Tibial nerve (tissue), 4 donors: ENCODE data around the gene HUNK. TPM values are rescaled to one million over a fixed set of nuclear protein-coding genes. Genes with fewer than 3 reads are reported as not detected.

ENCODE experiments used
- DNase-seq, 2 donors: peaks; one replicate each; pipeline ENCODE4 v3.0.0-alpha.2; 2019; ENCODE audit warnings: low spot score in 2 of 2
- H3K27ac ChIP-seq, 4 donors: fragments of 200-600 bp; sonication (generic) in 3 of 4; one replicate each; pipeline ENCODE4 v1.5.1; 2017 to 2019; ENCODE audit warnings: mild to moderate bottlenecking in 1 of 4
- H3K27me3 ChIP-seq, 2 donors: fragments of 200-600 bp; sonication (generic) in 1 of 2; one replicate each; pipeline versions ENCODE4 v1.5.1 to v1.6.0; 2017 to 2019
- H3K36me3 ChIP-seq, 3 donors: fragments of 200-600 bp; sonication (generic); one replicate each; pipeline ENCODE4 v1.5.1; 2018 to 2019
- H3K4me1 ChIP-seq, 4 donors: fragments of 200-600 bp; sonication (generic) in 3 of 4; one replicate each; pipeline ENCODE4 v1.5.1; 2017 to 2019
- H3K4me3 ChIP-seq, 4 donors: fragments of 200-600 bp; sonication (generic) in 3 of 4; one replicate each; pipeline ENCODE4 v1.5.1; 2017 to 2019; ENCODE audit warnings: mild to moderate bottlenecking in 1 of 4, moderate library complexity in 1 of 4
- H3K9me3 ChIP-seq, 4 donors: fragments of 200-600 bp; sonication (generic) in 3 of 4; one replicate each; pipeline ENCODE4 v1.5.1; 2017 to 2019
- EP300 ChIP-seq, 2 donors: sonication (generic); formaldehyde crosslinking; IDR thresholded peaks; one replicate each; pipeline ENCODE4 v1.6.1; 2017; ENCODE audit warnings: antibody characterized with exemption in 2 of 2, mild to moderate bottlenecking in 1 of 2
- POLR2A ChIP-seq, 2 donors: fragments of 450-650 bp; IDR thresholded peaks; one replicate each; pipeline ENCODE4 v1.6.1; 2017; ENCODE audit warnings: antibody characterized with exemption in 2 of 2, mild to moderate bottlenecking in 2 of 2, moderate library complexity in 2 of 2
- WGBS, 2 donors: methylation state at CpG; one replicate each; pipeline ENCODE4 v1.1.5; 2018; 5-methylcytosine and 5-hydroxymethylcytosine counted together
- total RNA-seq, 4 donors: library from RNA; depleted of rRNA; stranded (reverse); fragments of >200 nt; gene quantifications; one replicate each; pipeline ENCODE4 v1.1.0, GENCODE V29; 2016
- TF ChIP-seq, protein P1 (sequence below), 5 experiments: fragments of 200-600 bp in 3 of 5; fragments of 450-650 bp in 2 of 5; sonication (generic) in 3 of 5; IDR thresholded peaks; one replicate each; pipeline ENCODE4 v1.5.1; 2016 to 2019; ENCODE audit warnings: antibody characterized with exemption in 5 of 5, mild to moderate bottlenecking in 3 of 5, moderate library complexity in 2 of 5

Gene HUNK
- total RNA-seq, 4 donors from 2014 or later = 0.20 to 0.30 (median 0.21) TPM; not detected in 1

DNA sequence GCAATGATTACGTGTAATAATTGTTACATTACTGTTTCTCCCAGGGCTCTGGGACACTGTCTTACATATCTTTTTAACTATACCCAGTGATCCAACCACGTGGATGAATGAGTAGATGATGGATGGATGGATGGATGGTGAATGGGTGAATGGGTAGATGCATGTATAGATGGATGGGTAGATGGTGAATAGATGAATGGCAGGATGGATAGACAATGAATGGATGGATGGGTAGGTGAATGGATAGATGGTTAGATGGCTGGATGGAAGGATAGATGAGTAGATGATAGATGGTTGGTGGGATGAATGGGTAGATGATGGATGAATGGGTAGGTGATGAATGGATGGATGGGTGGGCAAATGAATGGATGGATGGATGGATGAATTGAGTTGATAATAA is 135.9 kb downstream of the HUNK start:
- WGBS, 2 donors = 80 to 84% methylated on average over 2 of the region's 2 CpGs
- Histone ChIP-seq H3K4me1 (no peaks in the 10 kb centered on the region), H3K4me3 (no peak overlapping the region), H3K27ac (no peak overlapping the region), H3K36me3 (no peaks in the 10 kb centered on the region), H3K9me3 (peaks cover 0 to 16% (median 0%) of the 10 kb centered on the region in 4 donors), H3K27me3 (no peaks in the 10 kb centered on the region)
- DNase-seq = no peak
- TF ChIP-seq POLR2A (IDR thresholded peaks at IDR 0.05) (no peak), EP300 (IDR thresholded peaks at IDR 0.05) (no peak)
- TF ChIP-seq, protein P1, sequence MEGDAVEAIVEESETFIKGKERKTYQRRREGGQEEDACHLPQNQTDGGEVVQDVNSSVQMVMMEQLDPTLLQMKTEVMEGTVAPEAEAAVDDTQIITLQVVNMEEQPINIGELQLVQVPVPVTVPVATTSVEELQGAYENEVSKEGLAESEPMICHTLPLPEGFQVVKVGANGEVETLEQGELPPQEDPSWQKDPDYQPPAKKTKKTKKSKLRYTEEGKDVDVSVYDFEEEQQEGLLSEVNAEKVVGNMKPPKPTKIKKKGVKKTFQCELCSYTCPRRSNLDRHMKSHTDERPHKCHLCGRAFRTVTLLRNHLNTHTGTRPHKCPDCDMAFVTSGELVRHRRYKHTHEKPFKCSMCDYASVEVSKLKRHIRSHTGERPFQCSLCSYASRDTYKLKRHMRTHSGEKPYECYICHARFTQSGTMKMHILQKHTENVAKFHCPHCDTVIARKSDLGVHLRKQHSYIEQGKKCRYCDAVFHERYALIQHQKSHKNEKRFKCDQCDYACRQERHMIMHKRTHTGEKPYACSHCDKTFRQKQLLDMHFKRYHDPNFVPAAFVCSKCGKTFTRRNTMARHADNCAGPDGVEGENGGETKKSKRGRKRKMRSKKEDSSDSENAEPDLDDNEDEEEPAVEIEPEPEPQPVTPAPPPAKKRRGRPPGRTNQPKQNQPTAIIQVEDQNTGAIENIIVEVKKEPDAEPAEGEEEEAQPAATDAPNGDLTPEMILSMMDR (IDR thresholded peaks at IDR 0.05) = no peak

DNA sequence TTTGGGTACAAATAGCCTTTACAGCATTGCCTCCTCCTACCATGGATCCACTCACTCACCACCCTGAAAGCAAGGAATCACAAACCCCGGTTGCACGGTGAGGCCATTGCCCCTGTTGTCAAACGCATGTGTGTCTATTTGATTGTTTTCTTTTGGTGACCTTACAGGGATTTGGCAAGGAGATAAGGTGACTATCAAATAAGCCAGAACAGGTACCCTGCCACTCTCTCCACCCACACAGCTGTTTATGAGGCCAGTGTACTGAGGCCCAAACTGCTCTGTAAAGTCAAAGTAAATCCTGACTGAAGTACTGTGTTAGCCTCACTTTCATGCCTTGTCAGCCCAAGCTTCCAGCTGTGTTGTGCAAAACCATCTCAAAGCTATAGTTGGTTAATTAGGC is 136.4 kb downstream of the HUNK start:
- Histone ChIP-seq H3K27ac (no peak overlapping the region), H3K36me3 (no peaks in the 10 kb centered on the region), H3K9me3 (peaks cover 0 to 14% (median 0%) of the 10 kb centered on the region in 4 donors), H3K4me3 (no peak overlapping the region), H3K27me3 (no peaks in the 10 kb centered on the region), H3K4me1 (no peaks in the 10 kb centered on the region)
- TF ChIP-seq POLR2A (IDR thresholded peaks at IDR 0.05) (no peak), EP300 (IDR thresholded peaks at IDR 0.05) (no peak)
- TF ChIP-seq, protein P1 (IDR thresholded peaks at IDR 0.05) = no peak
- 84 to 88% methylated on average over 3 of the region's 3 CpGs for WGBS, 2 donors
- no peak for DNase-seq

DNA sequence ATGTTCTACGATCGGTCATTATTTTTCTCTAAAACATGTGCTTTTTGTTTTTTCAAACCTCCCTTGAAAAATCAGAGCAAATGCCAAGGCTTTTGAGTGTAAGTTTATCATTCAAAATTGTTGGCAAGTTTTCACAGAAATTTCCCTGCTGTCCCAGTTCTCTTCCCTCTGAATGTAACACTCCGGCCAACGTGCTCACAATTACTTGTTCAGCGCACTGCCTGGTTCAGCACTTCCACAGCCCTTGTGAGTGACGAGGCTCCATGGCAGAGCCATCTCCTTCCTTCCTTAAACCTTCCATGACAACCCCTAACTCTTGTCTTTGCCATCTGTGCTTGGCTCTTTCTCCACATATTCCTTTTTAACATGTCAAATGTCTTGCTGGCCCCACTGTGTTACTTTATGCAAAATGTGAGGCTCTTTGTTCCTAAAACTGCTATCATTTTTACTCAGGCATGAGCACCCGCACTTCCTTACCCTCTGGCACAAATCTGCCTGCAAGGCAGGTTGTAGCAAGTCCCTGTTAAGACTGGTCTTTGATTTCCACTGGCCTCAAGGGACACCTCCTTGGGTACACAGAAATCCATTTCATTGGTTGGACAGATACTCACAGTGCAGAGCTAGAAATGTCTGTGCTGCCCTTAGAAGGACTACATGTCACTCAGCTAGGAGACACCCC is 142.8 kb downstream of the HUNK start:
- peaks cover 0 to 6% (median 0%) of the 10 kb centered on the region in 4 donors for H3K4me1 ChIP-seq
- no peak overlapping the region for H3K4me3 ChIP-seq
- DNase-seq = no peak
- no peaks in the 10 kb centered on the region for H3K36me3 ChIP-seq
- H3K27me3 ChIP-seq = no peaks in the 10 kb centered on the region
- TF ChIP-seq POLR2A (IDR thresholded peaks at IDR 0.05) = no peak
- TF ChIP-seq, protein P1 (IDR thresholded peaks at IDR 0.05) = no peak
- no peak for TF ChIP-seq EP300 (IDR thresholded peaks at IDR 0.05)
- 37 to 48% methylated on average over 7 of the region's 7 CpGs for WGBS, 2 donors
- H3K9me3 ChIP-seq = no peaks in the 10 kb centered on the region
- H3K27ac ChIP-seq = no peak overlapping the region

DNA sequence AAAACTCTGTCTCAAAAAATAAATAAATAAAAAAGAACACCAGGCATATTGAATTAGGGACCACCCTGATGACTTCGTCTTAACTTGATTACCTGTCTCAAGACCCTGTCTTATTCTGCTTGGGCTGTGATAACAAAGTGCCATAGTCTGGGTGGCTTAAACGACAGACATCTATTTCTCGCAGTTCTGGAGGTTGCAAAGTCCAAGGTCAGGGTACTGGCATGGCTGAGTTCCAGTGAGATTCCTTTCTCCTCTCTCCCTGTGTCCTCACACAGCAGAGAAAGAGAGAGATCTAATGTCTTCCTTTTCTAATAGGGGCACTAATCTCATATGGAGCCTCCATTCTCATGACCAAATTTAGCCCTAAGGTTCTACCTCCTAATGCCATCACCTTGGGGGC is 145.6 kb downstream of the HUNK start:
- WGBS, 2 donors = 68 to 82% methylated on average over 3 of the region's 3 CpGs
- Histone ChIP-seq H3K9me3 (no peaks in the 10 kb centered on the region), H3K4me1 (peaks cover 0 to 6% (median 0%) of the 10 kb centered on the region in 4 donors), H3K27me3 (no peaks in the 10 kb centered on the region), H3K4me3 (no peak overlapping the region), H3K36me3 (no peaks in the 10 kb centered on the region), H3K27ac (no peak overlapping the region)
- DNase-seq = no peak
- TF ChIP-seq, protein P1 (IDR thresholded peaks at IDR 0.05) = no peak
- TF ChIP-seq POLR2A (IDR thresholded peaks at IDR 0.05) (no peak), EP300 (IDR thresholded peaks at IDR 0.05) (no peak)

DNA sequence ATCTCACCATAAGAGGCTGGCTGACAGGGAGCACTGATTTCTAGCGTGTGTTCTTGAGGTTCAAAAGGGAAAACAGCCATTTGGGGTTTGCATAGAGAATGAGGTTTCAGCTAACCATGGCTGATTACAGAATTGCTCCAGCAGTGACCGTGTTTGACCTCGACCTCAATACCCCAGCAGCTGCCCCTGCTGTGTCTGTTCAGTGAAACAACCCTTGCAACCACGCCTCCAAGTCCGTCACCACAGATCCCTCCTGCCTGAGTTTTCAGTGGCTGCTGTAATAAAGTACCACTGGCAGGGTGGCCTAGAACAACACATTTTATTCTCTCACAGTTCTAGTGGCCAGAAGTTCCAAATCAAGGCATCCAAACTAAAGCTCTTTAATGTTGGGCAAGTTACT is 147.7 kb downstream of the HUNK start:
- H3K9me3 ChIP-seq = no peaks in the 10 kb centered on the region
- 51 to 53% methylated on average over 5 of the region's 5 CpGs for WGBS, 2 donors
- H3K4me3 ChIP-seq = no peak overlapping the region
- DNase-seq = no peak
- H3K27me3 ChIP-seq = no peaks in the 10 kb centered on the region
- peaks cover 0 to 2% (median 0%) of the 10 kb centered on the region in 4 donors for H3K4me1 ChIP-seq
- no peak overlapping the region for H3K27ac ChIP-seq
- no peaks in the 10 kb centered on the region for H3K36me3 ChIP-seq
- TF ChIP-seq POLR2A (IDR thresholded peaks at IDR 0.05) (no peak), EP300 (IDR thresholded peaks at IDR 0.05) (no peak)
- TF ChIP-seq, protein P1 (IDR thresholded peaks at IDR 0.05) = no peak
